ENCODE measurements around the gene COL4A4. TPM values are rescaled to one million over a fixed set of nuclear protein-coding genes. Genes with fewer than 3 reads are reported as not detected.
A peak's percentile ranks its signal among the peaks of the same experiment; 100 is the strongest.
"Not testable (repeated sequence)": the region's sequence is repeated elsewhere in the genome, so short reads cannot be mapped to it uniquely, and the experiment has no call there.

The COL4A4 gene
- total RNA-seq, 6 experiments from 2014 or later: 0.02 to 0.11 (median 0.03) TPM; not detected in 3

- H3K27me3 Mint-ChIP-seq (ENCODE audit: insufficient read depth): peaks cover 2% of the 10 kb centered on the region; the same call in 1 of the 2 replicates
- H3K36me3 Mint-ChIP-seq (ENCODE audit: low read depth): no peaks in the 10 kb centered on the region
- peaks cover 10% of the 10 kb centered on the region for H3K4me1 Mint-ChIP-seq (ENCODE audit: low read depth)
- TF ChIP-seq CTCF (IDR thresholded peaks at IDR 0.05): no peak
- DNase-seq: no peak
- peak overlapping the region; percentile 9; the same call in 1 of the 2 replicates for H3K4me3 Mint-ChIP-seq
- no peak overlapping the region for H3K27ac Mint-ChIP-seq
- H3K9me3 Mint-ChIP-seq: no peaks in the 10 kb centered on the region
Observed at GRCh38 chr2:227179988-227180685, 16.1 kb upstream of the COL4A4 start.

- Mint-ChIP-seq H3K27me3 (ENCODE audit: insufficient read depth) (no peaks in the 10 kb centered on the region), H3K36me3 (ENCODE audit: low read depth) (no peaks in the 10 kb centered on the region), H3K27ac (no peak overlapping the region), H3K9me3 (no peaks in the 10 kb centered on the region), H3K4me1 (ENCODE audit: low read depth) (peaks cover 10% of the 10 kb centered on the region), H3K4me3 (no peak overlapping the region)
- DNase-seq: no peak
- no peak for TF ChIP-seq CTCF (IDR thresholded peaks at IDR 0.05)
Observed at GRCh38 chr2:227177592-227178336, 13.8 kb upstream of the COL4A4 start.

- H3K9me3 Mint-ChIP-seq; H3K27ac Mint-ChIP-seq; DNase-seq; H3K4me1 Mint-ChIP-seq (ENCODE audit: low read depth); H3K4me3 Mint-ChIP-seq; H3K36me3 Mint-ChIP-seq (ENCODE audit: low read depth); H3K27me3 Mint-ChIP-seq (ENCODE audit: insufficient read depth): not testable (repeated sequence)
Observed at GRCh38 chr2:227171779-227172178, 7.8 kb upstream of the COL4A4 start.

GRCh38 chr2:227164763-227165291 is 822 bp upstream of the COL4A4 start:
- H3K4me3 Mint-ChIP-seq: peak overlapping the region; percentile 20; the same call in 1 of the 2 replicates
- no peaks in the 10 kb centered on the region for H3K36me3 Mint-ChIP-seq (ENCODE audit: low read depth)
- peaks cover 6% of the 10 kb centered on the region for H3K4me1 Mint-ChIP-seq (ENCODE audit: low read depth)
- TF ChIP-seq CTCF (IDR thresholded peaks at IDR 0.05): no peak
- DNase-seq: no peak
- H3K9me3 Mint-ChIP-seq: no peaks in the 10 kb centered on the region
- peaks cover 20% of the 10 kb centered on the region for H3K27me3 Mint-ChIP-seq (ENCODE audit: insufficient read depth)
- no peak overlapping the region for H3K27ac Mint-ChIP-seq

- Mint-ChIP-seq H3K9me3 (no peaks in the 10 kb centered on the region), H3K36me3 (ENCODE audit: low read depth) (no peaks in the 10 kb centered on the region), H3K27me3 (ENCODE audit: insufficient read depth) (peaks cover 23% of the 10 kb centered on the region), H3K27ac (no peak overlapping the region), H3K4me1 (ENCODE audit: low read depth) (peaks cover 6% of the 10 kb centered on the region), H3K4me3 (peak overlapping the region; percentile 66)
- TF ChIP-seq CTCF (IDR thresholded peaks at IDR 0.05): no peak
- no peak for DNase-seq
Observed at GRCh38 chr2:227163485-227163997, 464 bp downstream of the COL4A4 start.

- Mint-ChIP-seq H3K27me3 (ENCODE audit: insufficient read depth) (peaks cover 23% of the 10 kb centered on the region), H3K9me3 (no peaks in the 10 kb centered on the region), H3K36me3 (ENCODE audit: low read depth) (no peaks in the 10 kb centered on the region), H3K4me1 (ENCODE audit: low read depth) (peaks cover 6% of the 10 kb centered on the region), H3K27ac (no peak overlapping the region), H3K4me3 (no peak overlapping the region)
- no peak for DNase-seq
- no peak for TF ChIP-seq CTCF (IDR thresholded peaks at IDR 0.05)
Observed at GRCh38 chr2:227161947-227162346, 2.1 kb downstream of the COL4A4 start.

Data from HFFc6 (cell line).